Measurements from ENCODE around the gene RALA. TPM values are rescaled to one million over a fixed set of nuclear protein-coding genes. Genes with fewer than 3 reads are reported as not detected.

Gene RALA
- total and polyA plus RNA-seq, 2 experiments from 2014 or later, result 43.5 to 231 TPM

GRCh38 chr7:39650676-39651075 is 27.3 kb downstream of the RALA start:
- 0 out of 3 replicates have a peak, but pooled peaks cover 6% of the 10 kb centered on the region for H3K4me1 Mint-ChIP-seq
- DNase-seq (ENCODE audit: low spot score), result no peak
- Histone ChIP-seq H3F3A (replicated peaks; ENCODE audit: low read depth) (no peaks in the 10 kb centered on the region), H3K27ac (ENCODE audit: low read depth) (no peak overlapping the region), H3K27me3 (ENCODE audit: insufficient read depth) (no peaks in the 10 kb centered on the region), H4K20me1 (replicated peaks; ENCODE audit: insufficient read depth) (peaks cover 10% of the 10 kb centered on the region), H3K4me1 (ENCODE audit: insufficient read depth) (no peaks in the 10 kb centered on the region), H3K9me2 (ENCODE audit: insufficient read depth) (no peaks in the 10 kb centered on the region), H3K36me3 (ENCODE audit: insufficient read depth) (no peaks in the 10 kb centered on the region), H3K4me3 (no peak overlapping the region), H2AFZ (no peak overlapping the region), H3K79me2 (replicated peaks; ENCODE audit: insufficient read depth) (peaks cover 100% of the 10 kb centered on the region), H3K4me2 (no peak overlapping the region)
- H3K27me3 Mint-ChIP-seq (ENCODE audit: insufficient read depth, low read depth, poor library complexity), result peaks cover 1% of the 10 kb centered on the region
- peak; percentile 29; the same call in 1 of the 3 replicates for ATAC-seq
- no peaks in the 10 kb centered on the region; the same call in 2 of the 3 replicates for H3K36me3 Mint-ChIP-seq (ENCODE audit: low read depth)
- no peak overlapping the region for H3K4me3 Mint-ChIP-seq
- no peak for TF ChIP-seq ZNF462 (CRISPR knock-in tag; IDR thresholded peaks at IDR 0.05)
- no peak for TF ChIP-seq ETS1 (IDR thresholded peaks at IDR 0.05)
- no peak for TF ChIP-seq JUNB (IDR thresholded peaks at IDR 0.05; ENCODE audit: unreplicated experiment)
- TF ChIP-seq, protein P1, sequence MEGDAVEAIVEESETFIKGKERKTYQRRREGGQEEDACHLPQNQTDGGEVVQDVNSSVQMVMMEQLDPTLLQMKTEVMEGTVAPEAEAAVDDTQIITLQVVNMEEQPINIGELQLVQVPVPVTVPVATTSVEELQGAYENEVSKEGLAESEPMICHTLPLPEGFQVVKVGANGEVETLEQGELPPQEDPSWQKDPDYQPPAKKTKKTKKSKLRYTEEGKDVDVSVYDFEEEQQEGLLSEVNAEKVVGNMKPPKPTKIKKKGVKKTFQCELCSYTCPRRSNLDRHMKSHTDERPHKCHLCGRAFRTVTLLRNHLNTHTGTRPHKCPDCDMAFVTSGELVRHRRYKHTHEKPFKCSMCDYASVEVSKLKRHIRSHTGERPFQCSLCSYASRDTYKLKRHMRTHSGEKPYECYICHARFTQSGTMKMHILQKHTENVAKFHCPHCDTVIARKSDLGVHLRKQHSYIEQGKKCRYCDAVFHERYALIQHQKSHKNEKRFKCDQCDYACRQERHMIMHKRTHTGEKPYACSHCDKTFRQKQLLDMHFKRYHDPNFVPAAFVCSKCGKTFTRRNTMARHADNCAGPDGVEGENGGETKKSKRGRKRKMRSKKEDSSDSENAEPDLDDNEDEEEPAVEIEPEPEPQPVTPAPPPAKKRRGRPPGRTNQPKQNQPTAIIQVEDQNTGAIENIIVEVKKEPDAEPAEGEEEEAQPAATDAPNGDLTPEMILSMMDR (conservative IDR thresholded peaks at IDR 0.05; ENCODE audit: low read depth in 2 of 2), result no peak
- TF ChIP-seq ZNF114 (CRISPR knock-in tag; IDR thresholded peaks at IDR 0.05), result no peak
- TF ChIP-seq POLR2AphosphoS5 (IDR thresholded peaks at IDR 0.05; ENCODE audit: low read depth), result no peak
- no peak for TF ChIP-seq EZH2phosphoT487 (IDR thresholded peaks at IDR 0.05; ENCODE audit: unreplicated experiment)
- TF ChIP-seq ZNF331 (CRISPR knock-in tag; IDR thresholded peaks at IDR 0.05; ENCODE audit: low read depth), result no peak
- no peak for TF ChIP-seq NANOG (IDR thresholded peaks at IDR 0.05; ENCODE audit: borderline replicate concordance)
- TF ChIP-seq CREB1 (CRISPR knock-in tag; IDR thresholded peaks at IDR 0.05; ENCODE audit: low read depth), result no peak
- TF ChIP-seq, protein P2, sequence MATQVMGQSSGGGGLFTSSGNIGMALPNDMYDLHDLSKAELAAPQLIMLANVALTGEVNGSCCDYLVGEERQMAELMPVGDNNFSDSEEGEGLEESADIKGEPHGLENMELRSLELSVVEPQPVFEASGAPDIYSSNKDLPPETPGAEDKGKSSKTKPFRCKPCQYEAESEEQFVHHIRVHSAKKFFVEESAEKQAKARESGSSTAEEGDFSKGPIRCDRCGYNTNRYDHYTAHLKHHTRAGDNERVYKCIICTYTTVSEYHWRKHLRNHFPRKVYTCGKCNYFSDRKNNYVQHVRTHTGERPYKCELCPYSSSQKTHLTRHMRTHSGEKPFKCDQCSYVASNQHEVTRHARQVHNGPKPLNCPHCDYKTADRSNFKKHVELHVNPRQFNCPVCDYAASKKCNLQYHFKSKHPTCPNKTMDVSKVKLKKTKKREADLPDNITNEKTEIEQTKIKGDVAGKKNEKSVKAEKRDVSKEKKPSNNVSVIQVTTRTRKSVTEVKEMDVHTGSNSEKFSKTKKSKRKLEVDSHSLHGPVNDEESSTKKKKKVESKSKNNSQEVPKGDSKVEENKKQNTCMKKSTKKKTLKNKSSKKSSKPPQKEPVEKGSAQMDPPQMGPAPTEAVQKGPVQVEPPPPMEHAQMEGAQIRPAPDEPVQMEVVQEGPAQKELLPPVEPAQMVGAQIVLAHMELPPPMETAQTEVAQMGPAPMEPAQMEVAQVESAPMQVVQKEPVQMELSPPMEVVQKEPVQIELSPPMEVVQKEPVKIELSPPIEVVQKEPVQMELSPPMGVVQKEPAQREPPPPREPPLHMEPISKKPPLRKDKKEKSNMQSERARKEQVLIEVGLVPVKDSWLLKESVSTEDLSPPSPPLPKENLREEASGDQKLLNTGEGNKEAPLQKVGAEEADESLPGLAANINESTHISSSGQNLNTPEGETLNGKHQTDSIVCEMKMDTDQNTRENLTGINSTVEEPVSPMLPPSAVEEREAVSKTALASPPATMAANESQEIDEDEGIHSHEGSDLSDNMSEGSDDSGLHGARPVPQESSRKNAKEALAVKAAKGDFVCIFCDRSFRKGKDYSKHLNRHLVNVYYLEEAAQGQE (IDR thresholded peaks at IDR 0.05; ENCODE audit: unreplicated experiment), result no peak
- H3K27ac Mint-ChIP-seq, result no peak overlapping the region
- no peaks in the 10 kb centered on the region; the same call in 2 of the 3 replicates for H3K9me3 Mint-ChIP-seq

Measured in GM23338 (cell line).